Mesenchymal stem cell (in vitro differentiated cells and primary cell): ENCODE measurements around the gene FIBCD1.
A peak's percentile ranks its signal among the peaks of the same experiment; 100 is the strongest.

Source experiments
- DNase-seq: peaks from one replicate; pipeline ENCODE4 v3.0.0-alpha.2; 2013
- H2AFZ ChIP-seq: one replicate; pipeline ENCODE4 v1.6.1; 2013; ENCODE audit warnings: low read depth, mild to moderate bottlenecking, control low read depth, inconsistent platforms, low read length, moderate library complexity
- H2AK5ac ChIP-seq: 2 replicates; pipeline ENCODE4 v1.6.1; 2013; ENCODE audit warnings: low read length, moderate library complexity, mild to moderate bottlenecking, inconsistent platforms; ENCODE audit not compliant: severe bottlenecking
- H2BK120ac ChIP-seq: one replicate; pipeline ENCODE4 v1.6.1; 2013; ENCODE audit warnings: low read depth, mild to moderate bottlenecking, inconsistent platforms, low read length, moderate library complexity
- H2BK12ac ChIP-seq, 2 experiments: one replicate each; pipeline ENCODE4 v1.6.1; 2013; ENCODE audit warnings: inconsistent platforms in 2 of 2, low read length in 2 of 2, mild to moderate bottlenecking in 2 of 2, moderate library complexity in 2 of 2, control low read depth in 1 of 2
- H2BK15ac ChIP-seq: one replicate; pipeline ENCODE4 v1.6.1; 2013; ENCODE audit warnings: mild to moderate bottlenecking, low read depth, inconsistent platforms; ENCODE audit not compliant: poor library complexity, severe bottlenecking
- H2BK5ac ChIP-seq: 2 replicates; pipeline ENCODE4 v1.6.1; 2013; ENCODE audit warnings: low read depth, mild to moderate bottlenecking, low read length, control low read depth, inconsistent platforms; ENCODE audit not compliant: poor library complexity, severe bottlenecking
- H3K14ac ChIP-seq, 2 experiments: one replicate each; pipeline ENCODE4 v1.6.1; 2013; ENCODE audit warnings: inconsistent platforms in 2 of 2, low read length in 2 of 2, control low read depth in 1 of 2, mild to moderate bottlenecking in 1 of 2, moderate library complexity in 1 of 2
- H3K18ac ChIP-seq, 2 experiments: one replicate each; pipeline ENCODE4 v1.6.1; 2013; ENCODE audit warnings: inconsistent platforms in 2 of 2, low read length in 2 of 2, control low read depth in 1 of 2, low read depth in 1 of 2, mild to moderate bottlenecking in 1 of 2
- H3K23ac ChIP-seq, 2 experiments: one replicate each; pipeline ENCODE4 v1.6.1; 2013; ENCODE audit warnings: inconsistent platforms in 2 of 2, low read length in 2 of 2, mild to moderate bottlenecking in 2 of 2, moderate library complexity in 2 of 2, control low read depth in 1 of 2
- H3K27ac ChIP-seq: 2 replicates; pipeline ENCODE4 v1.5.1; 2013; ENCODE audit warnings: mild to moderate bottlenecking, moderate library complexity, low read length, control low read depth, inconsistent platforms; ENCODE audit not compliant: poor library complexity, severe bottlenecking
- H3K27me3 ChIP-seq, 2 experiments: 2 replicates each; pipeline versions ENCODE4 v1.6.1 to v1.7.0; 2013; ENCODE audit warnings: low read length in 2 of 2, mild to moderate bottlenecking in 2 of 2, moderate library complexity in 2 of 2, control low read depth in 1 of 2, inconsistent platforms in 1 of 2; ENCODE audit not compliant: control insufficient read depth in 1 of 2, insufficient read depth in 1 of 2
- H3K36me3 ChIP-seq, 2 experiments: 2 replicates each; pipeline versions ENCODE4 v1.6.1 to v1.7.0; 2013; ENCODE audit warnings: low read length in 2 of 2, control low read depth in 1 of 2, inconsistent platforms in 1 of 2, low read depth in 1 of 2, mild to moderate bottlenecking in 1 of 2; ENCODE audit not compliant: insufficient read depth in 2 of 2, control insufficient read depth in 1 of 2
- H3K4ac ChIP-seq, 2 experiments: one replicate each; pipeline ENCODE4 v1.6.1; 2013; ENCODE audit warnings: inconsistent platforms in 2 of 2, low read length in 2 of 2, mild to moderate bottlenecking in 2 of 2, moderate library complexity in 2 of 2, control low read depth in 1 of 2, low read depth in 1 of 2
- H3K4me1 ChIP-seq: 2 replicates; pipeline ENCODE4 v1.6.1; 2013; ENCODE audit warnings: low read depth, low read length, control low read depth; ENCODE audit not compliant: control insufficient read depth, insufficient read depth
- H3K4me2 ChIP-seq: 2 replicates; pipeline ENCODE4 v1.6.1; 2013; ENCODE audit warnings: low read length, mild to moderate bottlenecking, inconsistent platforms; ENCODE audit not compliant: poor library complexity, severe bottlenecking
- H3K4me3 ChIP-seq, 2 experiments: 2 replicates each; pipeline versions ENCODE4 v1.5.1 to v1.7.0; 2013; ENCODE audit warnings: low read length in 2 of 2, mild to moderate bottlenecking in 2 of 2, control low read depth in 1 of 2, low read depth in 1 of 2; ENCODE audit not compliant: insufficient read depth in 1 of 2
- H3K79me1 ChIP-seq: replicated peaks from 2 replicates; pipeline ENCODE4 v1.6.1; 2013; ENCODE audit warnings: mild to moderate bottlenecking, control low read depth, low read length, inconsistent platforms; ENCODE audit not compliant: poor library complexity, severe bottlenecking
- H3K9ac ChIP-seq: 2 replicates; pipeline ENCODE4 v1.7.0; 2013; ENCODE audit warnings: mild to moderate bottlenecking, low read length, moderate library complexity
- H3K9me3 ChIP-seq: 2 replicates; pipeline ENCODE4 v1.7.0; 2013; ENCODE audit warnings: mild to moderate bottlenecking, low read length; ENCODE audit not compliant: control insufficient read depth
- H4K8ac ChIP-seq: one replicate; pipeline ENCODE4 v1.6.1; 2013; ENCODE audit warnings: inconsistent platforms, mild to moderate bottlenecking, low read length, moderate library complexity
- H4K91ac ChIP-seq: one replicate; pipeline ENCODE4 v1.6.1; 2013; ENCODE audit warnings: mild to moderate bottlenecking, low read length, inconsistent platforms
- WGBS: methylation state at CpG from one replicate; pipeline ENCODE4 v1.1.7; 2013; ENCODE audit warnings: mixed read lengths; 5-methylcytosine and 5-hydroxymethylcytosine counted together

FIBCD1 gene

GRCh38 chr9:130883479-130883878 is 55.6 kb downstream of the FIBCD1 start:
- H3K27me3 ChIP-seq: no peaks in the 10 kb centered on the region
- WGBS: 95% methylated on average over 5 of the region's 5 CpGs
- peaks cover 86 to 99% of the 10 kb centered on the region in 2 experiments for H3K36me3 ChIP-seq

GRCh38 chr9:130882696-130883225 is 56.3 kb downstream of the FIBCD1 start:
- no peak overlapping the region for H2BK5ac ChIP-seq
- H4K91ac ChIP-seq: no peak overlapping the region
- no peak overlapping the region for H2BK15ac ChIP-seq
- no peaks in the 10 kb centered on the region for H3K4me1 ChIP-seq
- H3K4me3 ChIP-seq: no peak overlapping the region
- no peak for DNase-seq
- H3K79me1 ChIP-seq: peaks cover 48% of the 10 kb centered on the region
- no peak overlapping the region for H3K18ac ChIP-seq
- no peak overlapping the region for H3K14ac ChIP-seq
- WGBS: 97% methylated on average over 15 of the region's 15 CpGs
- no peak overlapping the region for H2AFZ ChIP-seq
- H3K27me3 ChIP-seq: no peaks in the 10 kb centered on the region
- no peak overlapping the region for H2AK5ac ChIP-seq
- no peak overlapping the region for H3K27ac ChIP-seq
- H3K23ac ChIP-seq: no peak overlapping the region
- H3K4me2 ChIP-seq: no peak overlapping the region
- H4K8ac ChIP-seq: no peak overlapping the region
- H3K4ac ChIP-seq: no peak overlapping the region
- H2BK12ac ChIP-seq: no peak overlapping the region
- peaks cover 85 to 96% of the 10 kb centered on the region in 2 experiments for H3K36me3 ChIP-seq
- H3K9ac ChIP-seq: no peak overlapping the region
- no peak overlapping the region for H2BK120ac ChIP-seq
- no peaks in the 10 kb centered on the region for H3K9me3 ChIP-seq

More at GRCh38 chr9:130883479-130883878, 55.6 kb downstream of the FIBCD1 start:
- H3K23ac ChIP-seq: no peak overlapping the region
- peaks cover 49% of the 10 kb centered on the region for H3K79me1 ChIP-seq
- H3K27ac ChIP-seq: no peak overlapping the region
- H3K18ac ChIP-seq: no peak overlapping the region
- H3K14ac ChIP-seq: no peak overlapping the region
- H2AFZ ChIP-seq: no peak overlapping the region
- no peak overlapping the region for H4K8ac ChIP-seq
- no peak overlapping the region for H2BK12ac ChIP-seq
- H2BK5ac ChIP-seq: no peak overlapping the region
- no peaks in the 10 kb centered on the region for H3K9me3 ChIP-seq
- no peak overlapping the region for H3K4me2 ChIP-seq
- no peak for DNase-seq
- H3K4ac ChIP-seq: no peak overlapping the region
- H4K91ac ChIP-seq: no peak overlapping the region
- H2AK5ac ChIP-seq: no peak overlapping the region
- no peak overlapping the region for H2BK15ac ChIP-seq
- H2BK120ac ChIP-seq: no peak overlapping the region
- no peak overlapping the region for H3K9ac ChIP-seq
- no peak overlapping the region for H3K4me3 ChIP-seq
- H3K4me1 ChIP-seq: no peaks in the 10 kb centered on the region

- H2BK5ac ChIP-seq: no peak overlapping the region
- no peak overlapping the region for H2AK5ac ChIP-seq
- H4K8ac ChIP-seq: no peak overlapping the region
Measured at GRCh38 chr9:130881516-130881915, 57.5 kb downstream of the FIBCD1 start.

GRCh38 chr9:130880599-130881220 is 58.3 kb downstream of the FIBCD1 start:
- Histone ChIP-seq H3K27ac (no peak overlapping the region), H4K91ac (no peak overlapping the region), H3K9me3 (no peaks in the 10 kb centered on the region), H3K4me1 (no peaks in the 10 kb centered on the region), H3K27me3 (no peaks in the 10 kb centered on the region), H2AFZ (no peak overlapping the region), H3K79me1 (peaks cover 39% of the 10 kb centered on the region), H3K4me3 (no peak overlapping the region), H3K9ac (no peak overlapping the region), H2BK5ac (no peak overlapping the region), H3K18ac (no peak overlapping the region), H2AK5ac (no peak overlapping the region), H4K8ac (no peak overlapping the region), H2BK120ac (no peak overlapping the region), H3K14ac (no peak overlapping the region), H2BK15ac (no peak overlapping the region), H3K36me3 (peaks cover 76 to 92% of the 10 kb centered on the region in 2 experiments), H3K4ac (no peak overlapping the region), H2BK12ac (peak overlapping the region in 1 of 2 experiments; percentile 15), H3K23ac (no peak overlapping the region), H3K4me2 (no peak overlapping the region)
- over 99% methylated on average over 16 of the region's 16 CpGs for WGBS
- DNase-seq: no peak

More at GRCh38 chr9:130881516-130881915, 57.5 kb downstream of the FIBCD1 start:
- no peak overlapping the region for H2BK120ac ChIP-seq
- H3K14ac ChIP-seq: no peak overlapping the region
- H3K23ac ChIP-seq: no peak overlapping the region
- H3K27ac ChIP-seq: no peak overlapping the region
- WGBS: 96% methylated on average over 5 of the region's 6 CpGs
- no peak overlapping the region for H3K4ac ChIP-seq
- H3K9ac ChIP-seq: no peak overlapping the region
- H3K4me1 ChIP-seq: no peaks in the 10 kb centered on the region
- H2BK12ac ChIP-seq: no peak overlapping the region
- no peak overlapping the region for H3K4me2 ChIP-seq
- no peak overlapping the region for H2BK15ac ChIP-seq
- H3K79me1 ChIP-seq: peaks cover 41% of the 10 kb centered on the region
- H3K4me3 ChIP-seq: no peak overlapping the region
- no peak for DNase-seq
- H3K9me3 ChIP-seq: no peaks in the 10 kb centered on the region
- H3K27me3 ChIP-seq: no peaks in the 10 kb centered on the region
- peaks cover 79 to 94% of the 10 kb centered on the region in 2 experiments for H3K36me3 ChIP-seq
- H4K91ac ChIP-seq: no peak overlapping the region
- no peak overlapping the region for H3K18ac ChIP-seq
- H2AFZ ChIP-seq: no peak overlapping the region
